HEK293 (cell line): ENCODE results near the gene ATP1B2.
A peak's percentile ranks its signal among the peaks of the same experiment; 100 is the strongest.

Experiments used
- BCL11A ChIP-seq: fragments of 450-650 bp; formaldehyde crosslinking; IDR thresholded peaks from 2 replicates; pipeline ENCODE4 v1.5.1; 2016; ENCODE audit warnings: low read depth, missing biosample characterization, missing genetic modification characterization
- GLIS2 ChIP-seq: fragments of 450-650 bp; formaldehyde crosslinking; IDR thresholded peaks from 2 replicates; pipeline ENCODE4 v1.5.1; 2016; ENCODE audit warnings: missing biosample characterization, missing genetic modification characterization
- HOXC10 ChIP-seq: sonication (generic); formaldehyde crosslinking; IDR thresholded peaks from 2 replicates; pipeline ENCODE4 v1.8.1; 2023; ENCODE audit warnings: mild to moderate bottlenecking, missing genetic modification reagents
- KLF7 ChIP-seq: fragments of 450-650 bp; formaldehyde crosslinking; IDR thresholded peaks from 2 replicates; pipeline ENCODE4 v1.5.1; 2016; ENCODE audit warnings: missing biosample characterization, missing genetic modification characterization, borderline replicate concordance
- SCRT2 ChIP-seq: fragments of 450-650 bp; formaldehyde crosslinking; IDR thresholded peaks from 2 replicates; pipeline ENCODE4 v1.5.1; 2016; ENCODE audit warnings: missing biosample characterization, missing genetic modification characterization
- YY1 ChIP-seq: fragments of 450-650 bp; formaldehyde crosslinking; IDR thresholded peaks from 2 replicates; pipeline ENCODE4 v1.5.1; 2018; ENCODE audit warnings: missing biosample characterization, missing genetic modification characterization
- ZNF121 ChIP-seq: fragments of 450-650 bp; formaldehyde crosslinking; IDR thresholded peaks from 2 replicates; pipeline ENCODE4 v1.5.1; 2016; ENCODE audit warnings: missing biosample characterization, missing genetic modification characterization
- ZNF157 ChIP-seq: fragments of 450-650 bp; formaldehyde crosslinking; IDR thresholded peaks from 2 replicates; pipeline ENCODE4 v1.5.1; 2016; ENCODE audit warnings: missing biosample characterization, missing genetic modification characterization
- ZNF19 ChIP-seq: fragments of 450-650 bp; formaldehyde crosslinking; IDR thresholded peaks from 2 replicates; pipeline ENCODE4; 2016; ENCODE audit warnings: missing biosample characterization, missing genetic modification characterization, low read depth
- ZNF2 ChIP-seq: fragments of 450-650 bp; formaldehyde crosslinking; IDR thresholded peaks from 2 replicates; pipeline ENCODE4 v1.5.1; 2016; ENCODE audit warnings: missing biosample characterization, missing genetic modification characterization
- ZNF214 ChIP-seq: fragments of 450-650 bp; formaldehyde crosslinking; IDR thresholded peaks from 2 replicates; pipeline ENCODE4 v1.5.1; 2017; ENCODE audit warnings: missing biosample characterization, mild to moderate bottlenecking, missing genetic modification characterization, borderline replicate concordance
- ZNF223 ChIP-seq: fragments of 450-650 bp; formaldehyde crosslinking; IDR thresholded peaks from 2 replicates; pipeline ENCODE4 v1.5.1; 2016; ENCODE audit warnings: missing biosample characterization, missing genetic modification characterization
- ZNF248 ChIP-seq: fragments of 450-650 bp; formaldehyde crosslinking; IDR thresholded peaks from 2 replicates; pipeline ENCODE4 v1.5.1; 2017; ENCODE audit warnings: missing biosample characterization, missing genetic modification characterization
- ZNF266 ChIP-seq: fragments of 450-650 bp; formaldehyde crosslinking; IDR thresholded peaks from 2 replicates; pipeline ENCODE4 v1.5.1; 2016; ENCODE audit warnings: missing biosample characterization, missing genetic modification characterization, low read depth
- ZNF335 ChIP-seq: fragments of 450-650 bp; formaldehyde crosslinking; conservative IDR thresholded peaks from 2 replicates; pipeline ENCODE4 v1.5.1; 2016; ENCODE audit warnings: missing biosample characterization, missing genetic modification characterization
- ZNF366 ChIP-seq: fragments of 450-650 bp; formaldehyde crosslinking; conservative IDR thresholded peaks from 2 replicates; pipeline ENCODE4 v1.5.1; 2016; ENCODE audit warnings: missing biosample characterization, missing genetic modification characterization
- ZNF37A ChIP-seq: fragments of 450-650 bp; IDR thresholded peaks from 2 replicates; pipeline ENCODE4 v1.5.1; 2018; ENCODE audit warnings: missing biosample characterization, missing genetic modification characterization
- ZNF521 ChIP-seq: fragments of 450-650 bp; formaldehyde crosslinking; IDR thresholded peaks from 2 replicates; pipeline ENCODE4 v1.5.1; 2017; ENCODE audit warnings: missing biosample characterization, mild to moderate bottlenecking, missing genetic modification characterization
- ZNF530 ChIP-seq: fragments of 450-650 bp; formaldehyde crosslinking; IDR thresholded peaks from 2 replicates; pipeline ENCODE4 v1.5.1; 2016; ENCODE audit warnings: low read depth, missing biosample characterization, missing genetic modification characterization
- ZNF626 ChIP-seq: fragments of 450-650 bp; sonication (Bioruptor Pico); formaldehyde crosslinking; IDR thresholded peaks from 2 replicates; pipeline ENCODE4 v1.5.1; 2018; ENCODE audit warnings: missing biosample characterization, missing genetic modification characterization, inconsistent platforms
- ZNF747 ChIP-seq: fragments of 450-650 bp; formaldehyde crosslinking; IDR thresholded peaks from 2 replicates; pipeline ENCODE4 v1.5.1; 2016; ENCODE audit warnings: missing biosample characterization, missing genetic modification characterization
- ZNF777 ChIP-seq: fragments of 450-650 bp; formaldehyde crosslinking; IDR thresholded peaks from 2 replicates; pipeline ENCODE4 v1.5.1; 2017; ENCODE audit warnings: missing biosample characterization, missing genetic modification characterization, borderline replicate concordance
- ZSCAN23 ChIP-seq: fragments of 450-650 bp; formaldehyde crosslinking; IDR thresholded peaks from 2 replicates; pipeline ENCODE4 v1.5.1; 2016; ENCODE audit warnings: missing biosample characterization, missing genetic modification characterization
- TF ChIP-seq, protein P1 (sequence below): fragments of 450-650 bp; formaldehyde crosslinking; IDR thresholded peaks from 2 replicates; pipeline ENCODE4 v1.5.1; 2016; ENCODE audit warnings: missing biosample characterization, missing genetic modification characterization
- TF ChIP-seq, protein P2 (sequence below): fragments of 450-650 bp; formaldehyde crosslinking; IDR thresholded peaks from 2 replicates; pipeline ENCODE4 v1.5.1; 2017; ENCODE audit warnings: missing biosample characterization, missing genetic modification characterization
- TF ChIP-seq, protein P3 (sequence below): fragments of 450-650 bp; IDR thresholded peaks from 2 replicates; pipeline ENCODE4 v1.5.1; 2018; ENCODE audit warnings: missing biosample characterization, missing genetic modification characterization
- TF ChIP-seq, protein P4 (sequence below): fragments of 450-650 bp; formaldehyde crosslinking; conservative IDR thresholded peaks from 2 replicates; pipeline ENCODE4 v1.5.1; 2016; ENCODE audit warnings: low read depth, missing biosample characterization, missing genetic modification characterization
- TF ChIP-seq, protein P5 (sequence below): fragments of 450-650 bp; formaldehyde crosslinking; IDR thresholded peaks from 2 replicates; pipeline ENCODE4 v1.5.1; 2016; ENCODE audit warnings: missing biosample characterization, missing genetic modification characterization, borderline replicate concordance

The ATP1B2 gene

DNA sequence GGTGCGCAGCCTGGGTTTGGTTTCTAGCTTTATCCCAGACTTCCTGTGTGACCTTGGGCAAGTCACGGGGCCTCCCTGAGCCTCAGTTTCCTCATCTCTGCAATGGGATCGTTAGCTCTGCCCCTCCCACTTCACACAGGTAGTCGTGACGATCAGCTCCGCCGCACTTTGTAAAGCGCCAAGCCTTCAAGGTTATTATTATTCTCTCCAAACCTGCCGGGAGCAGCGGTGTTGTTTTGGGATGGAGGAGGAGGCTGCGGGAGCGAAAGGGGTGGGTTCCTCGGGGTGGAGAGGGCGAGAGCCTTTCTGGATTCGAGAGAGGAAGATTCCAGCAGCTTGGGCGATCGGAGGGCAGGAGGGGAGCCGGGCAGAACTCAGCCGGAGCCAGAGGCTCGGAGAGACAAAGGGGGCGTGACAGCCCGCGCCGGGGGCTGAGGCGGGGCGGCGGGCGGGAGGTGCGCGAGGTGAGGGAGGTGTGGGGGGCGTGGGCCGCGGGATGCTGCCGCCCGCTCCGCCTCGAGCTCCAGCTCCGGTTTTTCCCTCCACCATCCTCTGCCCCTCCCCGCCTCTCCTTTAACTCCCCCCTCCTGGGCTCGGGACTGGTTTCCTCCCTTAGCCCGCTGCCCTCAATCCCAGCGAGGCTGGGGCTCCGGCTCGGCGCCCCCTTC is 54.0 kb downstream of the ATP1B2 start, which contains the start of gene EFNB3 (continued):
- TF ChIP-seq HOXC10 (CRISPR knock-in tag) (no peak), ZNF777 (tag by site-specific recombination) (no peak), ZNF521 (tag by site-specific recombination) (no peak), ZNF19 (tag by site-specific recombination) (no peak), ZNF121 (tag by site-specific recombination) (no peak), ZNF37A (tag by site-specific recombination) (no peak), ZNF266 (no peak), KLF7 (tag by site-specific recombination) (peak; percentile 83), GLIS2 (peak; percentile 85), ZNF335 (tag by site-specific recombination) (no peak), ZNF223 (tag by site-specific recombination) (no peak), ZNF248 (tag by site-specific recombination) (no peak), BCL11A (tag by site-specific recombination) (no peak), ZNF747 (tag by site-specific recombination) (no peak), SCRT2 (no peak; the same call in 1 of the 2 replicates), YY1 (tag by site-specific recombination) (0 out of 2 replicates have a peak, but pooled peaks have one; percentile 11), ZSCAN23 (no peak), ZNF157 (tag by site-specific recombination) (no peak), ZNF366 (tag by site-specific recombination) (no peak), ZNF626 (no peak), ZNF214 (tag by site-specific recombination) (no peak), ZNF530 (no peak), ZNF2 (tag by site-specific recombination) (no peak)
- TF ChIP-seq, protein P1, sequence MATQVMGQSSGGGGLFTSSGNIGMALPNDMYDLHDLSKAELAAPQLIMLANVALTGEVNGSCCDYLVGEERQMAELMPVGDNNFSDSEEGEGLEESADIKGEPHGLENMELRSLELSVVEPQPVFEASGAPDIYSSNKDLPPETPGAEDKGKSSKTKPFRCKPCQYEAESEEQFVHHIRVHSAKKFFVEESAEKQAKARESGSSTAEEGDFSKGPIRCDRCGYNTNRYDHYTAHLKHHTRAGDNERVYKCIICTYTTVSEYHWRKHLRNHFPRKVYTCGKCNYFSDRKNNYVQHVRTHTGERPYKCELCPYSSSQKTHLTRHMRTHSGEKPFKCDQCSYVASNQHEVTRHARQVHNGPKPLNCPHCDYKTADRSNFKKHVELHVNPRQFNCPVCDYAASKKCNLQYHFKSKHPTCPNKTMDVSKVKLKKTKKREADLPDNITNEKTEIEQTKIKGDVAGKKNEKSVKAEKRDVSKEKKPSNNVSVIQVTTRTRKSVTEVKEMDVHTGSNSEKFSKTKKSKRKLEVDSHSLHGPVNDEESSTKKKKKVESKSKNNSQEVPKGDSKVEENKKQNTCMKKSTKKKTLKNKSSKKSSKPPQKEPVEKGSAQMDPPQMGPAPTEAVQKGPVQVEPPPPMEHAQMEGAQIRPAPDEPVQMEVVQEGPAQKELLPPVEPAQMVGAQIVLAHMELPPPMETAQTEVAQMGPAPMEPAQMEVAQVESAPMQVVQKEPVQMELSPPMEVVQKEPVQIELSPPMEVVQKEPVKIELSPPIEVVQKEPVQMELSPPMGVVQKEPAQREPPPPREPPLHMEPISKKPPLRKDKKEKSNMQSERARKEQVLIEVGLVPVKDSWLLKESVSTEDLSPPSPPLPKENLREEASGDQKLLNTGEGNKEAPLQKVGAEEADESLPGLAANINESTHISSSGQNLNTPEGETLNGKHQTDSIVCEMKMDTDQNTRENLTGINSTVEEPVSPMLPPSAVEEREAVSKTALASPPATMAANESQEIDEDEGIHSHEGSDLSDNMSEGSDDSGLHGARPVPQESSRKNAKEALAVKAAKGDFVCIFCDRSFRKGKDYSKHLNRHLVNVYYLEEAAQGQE (tag by site-specific recombination) = no peak
- TF ChIP-seq, protein P2, sequence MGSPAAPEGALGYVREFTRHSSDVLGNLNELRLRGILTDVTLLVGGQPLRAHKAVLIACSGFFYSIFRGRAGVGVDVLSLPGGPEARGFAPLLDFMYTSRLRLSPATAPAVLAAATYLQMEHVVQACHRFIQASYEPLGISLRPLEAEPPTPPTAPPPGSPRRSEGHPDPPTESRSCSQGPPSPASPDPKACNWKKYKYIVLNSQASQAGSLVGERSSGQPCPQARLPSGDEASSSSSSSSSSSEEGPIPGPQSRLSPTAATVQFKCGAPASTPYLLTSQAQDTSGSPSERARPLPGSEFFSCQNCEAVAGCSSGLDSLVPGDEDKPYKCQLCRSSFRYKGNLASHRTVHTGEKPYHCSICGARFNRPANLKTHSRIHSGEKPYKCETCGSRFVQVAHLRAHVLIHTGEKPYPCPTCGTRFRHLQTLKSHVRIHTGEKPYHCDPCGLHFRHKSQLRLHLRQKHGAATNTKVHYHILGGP (tag by site-specific recombination) = no peak
- TF ChIP-seq, protein P3, sequence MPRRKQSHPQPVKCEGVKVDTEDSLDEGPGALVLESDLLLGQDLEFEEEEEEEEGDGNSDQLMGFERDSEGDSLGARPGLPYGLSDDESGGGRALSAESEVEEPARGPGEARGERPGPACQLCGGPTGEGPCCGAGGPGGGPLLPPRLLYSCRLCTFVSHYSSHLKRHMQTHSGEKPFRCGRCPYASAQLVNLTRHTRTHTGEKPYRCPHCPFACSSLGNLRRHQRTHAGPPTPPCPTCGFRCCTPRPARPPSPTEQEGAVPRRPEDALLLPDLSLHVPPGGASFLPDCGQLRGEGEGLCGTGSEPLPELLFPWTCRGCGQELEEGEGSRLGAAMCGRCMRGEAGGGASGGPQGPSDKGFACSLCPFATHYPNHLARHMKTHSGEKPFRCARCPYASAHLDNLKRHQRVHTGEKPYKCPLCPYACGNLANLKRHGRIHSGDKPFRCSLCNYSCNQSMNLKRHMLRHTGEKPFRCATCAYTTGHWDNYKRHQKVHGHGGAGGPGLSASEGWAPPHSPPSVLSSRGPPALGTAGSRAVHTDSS = no peak
- TF ChIP-seq, protein P4, sequence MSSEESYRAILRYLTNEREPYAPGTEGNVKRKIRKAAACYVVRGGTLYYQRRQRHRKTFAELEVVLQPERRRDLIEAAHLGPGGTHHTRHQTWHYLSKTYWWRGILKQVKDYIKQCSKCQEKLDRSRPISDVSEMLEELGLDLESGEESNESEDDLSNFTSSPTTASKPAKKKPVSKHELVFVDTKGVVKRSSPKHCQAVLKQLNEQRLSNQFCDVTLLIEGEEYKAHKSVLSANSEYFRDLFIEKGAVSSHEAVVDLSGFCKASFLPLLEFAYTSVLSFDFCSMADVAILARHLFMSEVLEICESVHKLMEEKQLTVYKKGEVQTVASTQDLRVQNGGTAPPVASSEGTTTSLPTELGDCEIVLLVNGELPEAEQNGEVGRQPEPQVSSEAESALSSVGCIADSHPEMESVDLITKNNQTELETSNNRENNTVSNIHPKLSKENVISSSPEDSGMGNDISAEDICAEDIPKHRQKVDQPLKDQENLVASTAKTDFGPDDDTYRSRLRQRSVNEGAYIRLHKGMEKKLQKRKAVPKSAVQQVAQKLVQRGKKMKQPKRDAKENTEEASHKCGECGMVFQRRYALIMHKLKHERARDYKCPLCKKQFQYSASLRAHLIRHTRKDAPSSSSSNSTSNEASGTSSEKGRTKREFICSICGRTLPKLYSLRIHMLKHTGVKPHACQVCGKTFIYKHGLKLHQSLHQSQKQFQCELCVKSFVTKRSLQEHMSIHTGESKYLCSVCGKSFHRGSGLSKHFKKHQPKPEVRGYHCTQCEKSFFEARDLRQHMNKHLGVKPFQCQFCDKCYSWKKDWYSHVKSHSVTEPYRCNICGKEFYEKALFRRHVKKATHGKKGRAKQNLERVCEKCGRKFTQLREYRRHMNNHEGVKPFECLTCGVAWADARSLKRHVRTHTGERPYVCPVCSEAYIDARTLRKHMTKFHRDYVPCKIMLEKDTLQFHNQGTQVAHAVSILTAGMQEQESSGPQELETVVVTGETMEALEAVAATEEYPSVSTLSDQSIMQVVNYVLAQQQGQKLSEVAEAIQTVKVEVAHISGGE (tag by site-specific recombination) = 0 out of 2 replicates have a peak, but pooled peaks have one; percentile 23
- TF ChIP-seq, protein P5, sequence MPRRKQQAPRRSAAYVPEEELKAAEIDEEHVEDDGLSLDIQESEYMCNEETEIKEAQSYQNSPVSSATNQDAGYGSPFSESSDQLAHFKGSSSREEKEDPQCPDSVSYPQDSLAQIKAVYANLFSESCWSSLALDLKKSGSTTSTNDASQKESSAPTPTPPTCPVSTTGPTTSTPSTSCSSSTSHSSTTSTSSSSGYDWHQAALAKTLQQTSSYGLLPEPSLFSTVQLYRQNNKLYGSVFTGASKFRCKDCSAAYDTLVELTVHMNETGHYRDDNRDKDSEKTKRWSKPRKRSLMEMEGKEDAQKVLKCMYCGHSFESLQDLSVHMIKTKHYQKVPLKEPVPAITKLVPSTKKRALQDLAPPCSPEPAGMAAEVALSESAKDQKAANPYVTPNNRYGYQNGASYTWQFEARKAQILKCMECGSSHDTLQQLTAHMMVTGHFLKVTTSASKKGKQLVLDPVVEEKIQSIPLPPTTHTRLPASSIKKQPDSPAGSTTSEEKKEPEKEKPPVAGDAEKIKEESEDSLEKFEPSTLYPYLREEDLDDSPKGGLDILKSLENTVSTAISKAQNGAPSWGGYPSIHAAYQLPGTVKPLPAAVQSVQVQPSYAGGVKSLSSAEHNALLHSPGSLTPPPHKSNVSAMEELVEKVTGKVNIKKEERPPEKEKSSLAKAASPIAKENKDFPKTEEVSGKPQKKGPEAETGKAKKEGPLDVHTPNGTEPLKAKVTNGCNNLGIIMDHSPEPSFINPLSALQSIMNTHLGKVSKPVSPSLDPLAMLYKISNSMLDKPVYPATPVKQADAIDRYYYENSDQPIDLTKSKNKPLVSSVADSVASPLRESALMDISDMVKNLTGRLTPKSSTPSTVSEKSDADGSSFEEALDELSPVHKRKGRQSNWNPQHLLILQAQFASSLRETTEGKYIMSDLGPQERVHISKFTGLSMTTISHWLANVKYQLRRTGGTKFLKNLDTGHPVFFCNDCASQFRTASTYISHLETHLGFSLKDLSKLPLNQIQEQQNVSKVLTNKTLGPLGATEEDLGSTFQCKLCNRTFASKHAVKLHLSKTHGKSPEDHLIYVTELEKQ = peak; percentile 72; the same call in 1 of the 2 replicates
